HG02943 (cell line): ENCODE data around the gene RAB8A.

Source experiments
- ATAC-seq: cut with Tn5 transposase; IDR thresholded peaks from one replicate; pipeline ENCODE4 v1.9.1; 2021; ENCODE audit warnings: mild to moderate bottlenecking, low read depth, moderate library complexity; ENCODE audit not compliant: unreplicated experiment

RAB8A gene

DNA sequence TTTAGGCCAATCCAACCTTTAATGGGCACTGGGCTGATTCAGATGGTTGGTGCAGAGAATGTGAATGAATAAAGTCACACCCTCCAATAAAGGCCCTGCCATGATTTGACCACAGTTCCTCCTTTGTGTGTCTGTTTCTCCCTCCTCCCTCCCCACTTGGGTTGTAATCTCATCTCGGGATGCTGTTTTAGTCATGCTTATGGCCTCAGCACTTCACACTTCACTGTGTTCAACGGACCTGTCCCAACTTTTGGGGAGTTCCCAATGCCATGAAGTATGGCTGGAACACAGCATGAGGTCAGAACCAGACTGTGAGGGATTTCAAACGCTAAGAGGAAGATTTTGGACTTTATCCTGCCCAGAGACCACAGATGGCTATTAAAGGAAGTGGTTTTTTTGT is 5.6 kb upstream of the RAB8A start:
- no peak for ATAC-seq

DNA sequence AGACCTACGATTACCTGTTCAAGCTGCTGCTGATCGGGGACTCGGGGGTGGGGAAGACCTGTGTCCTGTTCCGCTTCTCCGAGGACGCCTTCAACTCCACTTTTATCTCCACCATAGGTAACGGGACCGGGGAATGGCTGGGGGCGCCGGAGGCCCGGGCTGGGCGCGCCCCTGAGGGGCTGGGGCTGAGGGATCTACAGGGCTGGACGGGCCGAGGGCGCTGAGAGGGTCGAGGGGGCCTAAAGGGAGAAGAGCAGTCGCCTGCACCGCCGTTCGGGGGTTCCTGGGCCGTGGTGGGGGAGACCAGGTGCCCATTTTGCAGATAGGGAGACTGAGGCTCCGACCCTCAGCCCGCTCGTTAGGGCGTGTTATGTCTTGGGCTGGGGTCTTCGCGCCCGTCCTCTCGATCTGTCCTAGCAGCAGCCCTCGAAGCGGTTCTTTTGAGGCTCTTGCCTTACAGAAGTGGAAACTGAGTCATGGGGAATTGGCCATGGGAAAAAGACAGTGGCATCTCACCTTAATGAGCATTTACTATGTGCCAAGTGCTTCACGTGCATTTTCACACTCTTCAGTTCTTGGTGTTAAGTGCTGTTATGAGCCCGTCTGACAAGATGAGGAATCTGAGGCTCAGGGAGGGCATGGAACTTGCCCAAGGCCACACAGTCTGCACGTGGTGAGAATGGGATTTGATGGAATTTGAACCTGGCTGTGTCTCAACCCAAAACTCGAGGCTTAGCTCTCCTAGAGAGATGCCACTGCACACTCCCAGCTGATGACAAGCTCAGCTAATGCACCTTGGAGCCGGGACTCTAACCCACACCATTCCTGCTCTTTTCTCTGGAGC is 442 bp downstream of the RAB8A start:
- no peak for ATAC-seq

- no peak for ATAC-seq
These were observed 1.1 kb downstream of the RAB8A start for GRCh38 chr19:16112778-16113177.

- ATAC-seq = no peak
These were observed 2.0 kb downstream of the RAB8A start for GRCh38 chr19:16113727-16114126.

GRCh38 chr19:16115301-16116039 is 3.8 kb downstream of the RAB8A start:
- ATAC-seq = no peak

DNA sequence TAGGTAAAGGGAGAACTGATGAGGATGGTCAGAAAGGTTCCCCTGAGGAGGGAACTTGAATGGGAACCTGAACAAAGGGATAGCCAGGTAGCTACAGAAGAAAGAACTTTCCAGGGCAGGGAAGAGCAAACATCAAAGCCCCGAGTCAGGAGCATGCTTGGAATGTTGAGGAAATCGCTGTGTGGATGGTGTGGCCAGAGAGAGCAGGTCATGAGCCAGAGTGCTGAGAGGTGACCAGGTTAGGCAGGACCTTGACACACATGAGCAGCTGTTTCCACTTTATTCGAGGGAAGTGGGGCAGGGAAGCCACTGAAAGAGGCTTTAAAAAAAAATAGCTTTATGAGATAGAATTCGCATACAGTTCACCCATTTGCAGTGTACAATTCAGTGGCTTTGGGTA is 4.4 kb downstream of the RAB8A start:
- ATAC-seq = no peak

DNA sequence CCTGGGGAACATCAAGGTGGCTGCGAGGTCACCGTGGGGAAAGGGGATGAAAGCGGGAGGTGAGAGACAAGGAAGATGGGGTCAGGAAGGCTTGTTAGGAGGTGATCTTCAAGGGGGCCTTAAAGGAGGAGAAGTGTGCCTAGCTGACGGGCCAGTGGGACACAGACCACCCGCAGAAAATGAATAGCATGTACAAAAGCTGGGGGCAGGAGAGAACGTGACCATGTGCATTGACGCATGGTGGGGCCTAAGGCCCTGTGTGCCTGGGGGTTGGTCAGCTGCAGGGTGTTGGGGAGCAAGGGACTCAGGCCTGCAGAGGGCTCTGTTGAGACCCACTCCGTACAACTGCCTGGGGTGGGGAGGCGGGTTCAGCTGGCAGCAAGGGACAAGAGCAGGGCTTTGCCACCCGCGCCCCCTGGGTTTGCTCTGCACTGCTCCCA is 5.9 kb downstream of the RAB8A start:
- no peak for ATAC-seq

- ATAC-seq = peak; percentile 70
These were observed 6.9 kb downstream of the RAB8A start for GRCh38 chr19:16118489-16119033.

DNA sequence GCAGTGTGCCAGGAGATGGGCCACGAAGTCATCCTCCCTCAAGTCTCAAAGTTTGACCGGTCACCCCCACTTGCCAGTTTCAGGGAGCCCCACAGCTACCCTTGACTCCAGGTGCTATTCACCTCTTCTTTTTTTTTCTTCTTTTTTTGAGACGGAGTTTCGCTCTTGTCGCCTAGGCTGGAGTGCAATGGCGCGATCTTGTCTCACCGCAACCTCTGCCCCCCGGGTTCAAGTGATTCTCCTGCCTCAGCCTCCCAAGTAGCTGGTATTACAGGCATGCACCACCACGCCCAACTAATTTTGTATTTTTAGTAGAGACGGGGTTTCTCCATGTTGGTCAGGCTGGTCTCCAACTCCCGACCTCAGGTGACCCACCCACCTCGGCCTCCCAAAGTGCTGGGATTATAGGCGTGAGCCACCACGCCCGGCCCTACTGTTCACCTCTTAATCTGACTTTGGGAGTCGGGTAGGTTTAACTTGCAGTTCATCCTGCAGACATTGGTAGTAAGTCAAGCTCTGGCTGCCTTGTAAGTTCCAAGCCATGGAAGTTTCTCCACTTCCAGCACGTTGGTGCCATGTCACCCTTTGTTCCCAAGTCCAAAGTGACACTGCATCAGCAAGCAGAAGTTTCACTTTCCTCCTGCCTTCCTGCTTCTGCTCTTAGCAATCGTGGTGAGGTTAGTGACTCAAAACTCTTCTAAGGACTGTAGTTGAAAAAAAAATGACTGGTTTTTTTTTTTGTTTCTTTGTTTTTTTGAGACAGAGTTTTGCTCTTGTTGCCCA is 7.6 kb downstream of the RAB8A start:
- ATAC-seq = peak; percentile 2

DNA sequence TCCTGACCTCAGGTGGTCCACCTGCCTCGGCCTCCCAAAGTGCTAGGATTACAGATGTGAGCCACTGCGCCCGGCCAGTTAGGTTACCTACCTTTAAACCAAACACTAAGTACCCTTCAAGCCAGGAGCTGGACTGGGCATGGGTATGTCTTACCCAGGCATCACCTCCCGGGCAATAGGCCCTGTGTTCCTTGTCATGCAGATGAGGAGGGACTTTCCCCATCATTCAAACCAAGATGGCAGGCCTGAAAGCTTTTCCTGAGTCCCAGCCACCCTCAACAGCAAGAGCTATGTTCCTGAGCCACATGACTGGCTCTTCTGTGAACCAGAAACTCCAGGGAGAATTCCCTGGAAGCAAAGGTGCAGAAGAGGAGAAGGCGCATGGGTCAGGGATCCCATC is 9.5 kb downstream of the RAB8A start:
- ATAC-seq = no peak

GRCh38 chr19:16121967-16122366 is 10.3 kb downstream of the RAB8A start:
- ATAC-seq = no peak

DNA sequence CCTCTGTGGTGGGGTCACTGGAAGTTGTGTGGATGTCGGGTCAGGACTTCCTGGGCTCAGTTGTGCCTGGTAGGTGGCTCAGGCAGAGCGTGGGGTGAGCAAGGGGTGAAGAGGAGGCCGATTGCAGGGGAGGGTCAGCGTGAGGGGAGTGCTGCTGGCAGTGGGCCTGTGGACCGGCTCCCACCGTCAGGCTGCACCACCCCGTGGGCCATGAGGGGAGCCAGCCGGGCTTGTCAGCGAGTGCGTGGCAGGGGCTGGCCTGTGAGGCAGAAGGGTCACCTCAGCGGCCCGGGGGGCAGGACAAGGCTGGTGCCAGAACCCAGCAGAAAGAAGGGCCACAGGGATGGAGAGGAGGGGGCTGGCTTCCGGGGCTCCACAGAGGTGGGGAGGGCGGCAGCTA is 13.3 kb downstream of the RAB8A start:
- no peak for ATAC-seq

DNA sequence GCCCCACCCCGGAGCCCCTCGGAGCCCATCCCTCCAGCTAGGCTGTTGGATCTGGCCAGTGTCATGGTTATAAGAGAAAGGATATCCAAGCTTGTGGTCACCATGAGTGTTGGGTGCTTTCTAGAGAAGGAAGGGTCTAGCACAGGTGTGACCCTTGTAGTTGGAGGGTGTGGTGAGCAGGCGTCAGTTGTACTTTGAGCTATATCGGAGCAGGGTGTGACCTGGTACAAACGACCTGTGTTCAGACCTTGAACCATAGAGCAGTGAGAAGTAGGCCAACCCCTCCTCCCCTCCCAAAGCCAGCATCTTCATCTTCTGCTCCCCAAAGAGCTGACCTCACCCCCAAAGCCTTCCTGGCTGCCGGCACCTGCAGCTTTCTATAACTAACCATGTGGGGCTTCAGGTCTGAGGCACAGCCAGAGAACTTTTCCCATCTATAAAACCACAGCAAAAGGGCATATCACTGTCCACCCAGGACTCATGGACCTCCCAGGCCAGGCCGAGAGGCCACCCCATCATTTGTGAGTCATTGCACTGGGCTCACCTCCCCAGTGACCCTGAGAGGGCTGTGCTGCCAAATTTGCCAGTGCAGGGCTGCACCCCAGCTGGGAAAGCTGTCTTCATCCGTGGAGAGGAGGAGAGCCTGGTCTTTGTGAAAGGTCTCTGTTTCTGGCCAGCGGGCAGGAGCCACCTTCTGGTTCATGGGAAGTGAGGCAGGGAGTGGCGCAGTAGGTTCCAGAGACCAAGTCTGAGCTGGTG is 14.2 kb downstream of the RAB8A start:
- ATAC-seq = no peak

- no peak for ATAC-seq
These were observed 15.4 kb downstream of the RAB8A start for GRCh38 chr19:16127080-16127479.

GRCh38 chr19:16127776-16128371 is 16.2 kb downstream of the RAB8A start:
- no peak for ATAC-seq

DNA sequence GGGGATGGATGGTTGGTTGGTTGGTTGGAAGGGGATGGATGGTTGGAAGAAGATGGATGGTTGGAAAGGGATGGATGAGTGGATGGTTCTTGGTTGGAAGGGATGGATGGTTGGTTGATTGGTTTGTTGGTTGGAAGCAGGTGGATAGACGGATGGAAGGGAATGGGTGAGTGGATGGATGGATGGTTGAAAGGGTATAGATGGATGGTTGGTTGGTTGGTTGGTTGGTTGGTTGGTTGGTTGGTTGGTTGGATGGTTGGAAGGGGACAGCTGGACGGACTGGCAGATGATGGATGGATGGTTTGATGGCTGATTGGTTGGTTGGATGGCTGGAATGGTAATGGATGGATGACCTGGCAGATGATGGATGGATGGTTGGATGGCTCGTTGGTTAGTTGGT is 20.0 kb downstream of the RAB8A start:
- no peak for ATAC-seq

- ATAC-seq = no peak
These were observed 22.1 kb downstream of the RAB8A start for GRCh38 chr19:16133818-16134217.

DNA sequence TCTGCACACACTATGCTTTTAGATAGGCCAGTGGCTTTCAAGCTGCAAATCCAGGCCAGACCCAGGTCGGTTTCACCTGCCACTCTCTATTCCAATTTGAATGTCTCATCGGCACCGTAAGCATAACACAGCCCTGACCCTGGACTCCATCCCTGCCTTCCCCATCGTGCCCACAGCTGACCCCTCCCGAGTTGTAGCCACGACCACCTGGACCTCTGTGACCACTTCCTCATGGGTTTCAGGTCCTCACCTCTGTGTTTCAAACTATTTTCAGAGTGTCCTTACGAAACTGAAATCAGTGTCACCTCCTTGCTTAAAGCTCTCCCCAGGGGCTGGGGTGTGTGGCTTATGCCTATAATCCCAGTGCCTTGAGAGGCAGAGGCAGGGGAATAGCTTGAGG is 22.8 kb downstream of the RAB8A start:
- no peak for ATAC-seq

GRCh38 chr19:16135430-16136127 is 23.9 kb downstream of the RAB8A start:
- no peak for ATAC-seq
